ENCODE data around the gene USP17L13.
"Not testable (repeated sequence)": the region's sequence is repeated elsewhere in the genome, so short reads cannot be mapped to it uniquely, and the experiment has no call there.

Gene USP17L13

DNA sequence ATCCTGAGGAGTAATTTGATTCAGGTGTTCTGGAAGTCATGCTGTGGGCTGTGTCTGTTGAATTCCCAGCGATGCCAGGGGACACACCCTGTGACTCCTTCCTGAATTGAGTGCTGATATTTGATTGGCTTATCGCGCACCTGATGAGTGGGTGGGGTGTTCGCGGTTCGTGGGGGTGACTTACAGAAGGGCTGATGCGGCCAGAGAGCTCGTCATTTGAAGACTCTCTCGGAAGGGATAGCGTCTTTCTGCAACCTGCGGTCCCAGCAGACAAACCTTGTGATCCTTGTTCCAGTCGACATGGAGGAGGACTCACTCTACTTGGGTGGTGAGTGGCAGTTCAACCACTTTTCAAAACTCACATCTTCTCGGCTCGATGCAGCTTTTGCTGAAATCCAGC lies at the start of gene USP17L13:
Gene USP17L13 (plus strand): TSS at position 301 of the 400 bp plus-strand sequence. CDS start 0 bp downstream, at position 301.
- not testable (repeated sequence) for DNase-seq

DNA sequence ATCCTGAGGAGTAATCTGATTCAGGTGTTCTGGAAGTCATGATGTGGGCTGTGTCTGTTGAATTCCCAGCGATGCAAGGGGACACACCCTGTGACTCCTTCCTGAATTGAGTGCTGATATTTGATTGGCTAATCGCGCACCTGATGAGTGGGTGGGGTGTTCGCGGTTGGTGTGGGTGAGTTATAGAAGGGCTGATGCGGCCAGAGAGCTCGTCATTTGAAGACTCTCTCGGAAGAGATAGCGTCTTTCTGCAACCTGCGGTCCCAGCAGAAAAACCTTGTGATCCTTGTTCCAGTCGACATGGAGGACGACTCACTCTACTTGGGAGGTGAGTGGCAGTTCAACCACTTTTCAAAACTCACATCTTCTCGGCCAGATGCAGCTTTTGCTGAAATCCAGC lies 14.3 kb upstream of the USP17L13 start, which contains the start of gene USP17L10:
Gene USP17L10 (plus strand): TSS at position 301 of the 400 bp plus-strand sequence. CDS start 0 bp downstream, at position 301.
- DNase-seq = not testable (repeated sequence)

DNA sequence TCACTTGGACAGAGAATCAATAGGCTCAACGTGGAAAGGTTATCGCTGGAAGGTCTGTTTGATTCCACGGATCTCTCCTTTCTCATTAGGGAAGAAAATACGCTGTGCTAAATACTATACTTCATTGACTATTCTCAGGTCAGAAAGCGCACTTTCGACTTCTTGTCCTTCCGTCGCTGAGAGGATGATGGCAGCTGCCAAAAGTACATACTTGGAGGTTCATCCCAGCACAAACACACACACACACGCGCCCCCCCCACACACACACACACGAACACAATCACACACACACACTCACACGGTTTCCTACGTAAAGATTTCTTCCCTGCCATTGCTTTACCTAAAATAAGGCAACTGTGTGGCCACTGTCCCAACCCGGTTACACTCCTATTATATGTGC lies 10.0 kb upstream of the USP17L13 start:
- not testable (repeated sequence) for DNase-seq

DNA sequence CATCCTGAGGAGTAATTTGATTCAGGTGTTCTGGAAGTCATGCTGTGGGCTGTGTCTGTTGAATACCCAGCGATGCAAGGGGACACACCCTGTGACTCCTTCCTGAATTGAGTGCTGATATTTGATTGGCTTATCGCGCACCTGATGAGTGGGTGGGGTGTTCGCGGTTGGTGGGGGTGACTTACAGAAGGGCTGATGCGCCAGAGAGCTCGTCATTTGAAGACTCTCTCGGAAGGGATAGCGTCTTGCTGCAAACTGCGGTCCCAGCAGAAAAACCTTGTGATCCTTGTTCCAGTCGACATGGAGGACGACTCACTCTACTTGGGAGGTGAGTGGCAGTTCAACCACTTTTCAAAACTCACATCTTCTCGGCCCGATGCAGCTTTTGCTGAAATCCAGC lies 9.6 kb upstream of the USP17L13 start, which contains the start of gene USP17L11:
Gene USP17L11 (plus strand): TSS at position 301 of the 400 bp plus-strand sequence. CDS start 0 bp downstream, at position 301.
- not testable (repeated sequence) for DNase-seq

DNA sequence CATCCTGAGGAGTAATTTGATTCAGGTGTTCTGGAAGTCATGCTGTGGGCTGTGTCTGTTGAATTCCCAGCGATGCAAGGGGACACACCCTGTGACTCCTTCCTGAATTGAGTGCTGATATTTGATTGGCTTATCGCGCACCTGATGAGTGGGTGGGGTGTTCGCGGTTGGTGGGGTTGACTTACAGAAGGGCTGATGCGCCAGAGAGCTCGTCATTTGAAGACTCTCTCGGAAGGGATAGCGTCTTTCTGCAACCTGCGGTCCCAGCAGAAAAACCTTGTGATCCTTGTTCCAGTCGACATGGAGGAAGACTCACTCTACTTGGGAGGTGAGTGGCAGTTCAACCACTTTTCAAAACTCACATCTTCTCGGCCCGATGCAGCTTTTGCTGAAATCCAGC lies 4.8 kb upstream of the USP17L13 start, which contains the start of gene USP17L12:
Gene USP17L12 (plus strand): TSS at position 301 of the 400 bp plus-strand sequence. CDS start 0 bp downstream, at position 301.
- not testable (repeated sequence) for DNase-seq

DNA sequence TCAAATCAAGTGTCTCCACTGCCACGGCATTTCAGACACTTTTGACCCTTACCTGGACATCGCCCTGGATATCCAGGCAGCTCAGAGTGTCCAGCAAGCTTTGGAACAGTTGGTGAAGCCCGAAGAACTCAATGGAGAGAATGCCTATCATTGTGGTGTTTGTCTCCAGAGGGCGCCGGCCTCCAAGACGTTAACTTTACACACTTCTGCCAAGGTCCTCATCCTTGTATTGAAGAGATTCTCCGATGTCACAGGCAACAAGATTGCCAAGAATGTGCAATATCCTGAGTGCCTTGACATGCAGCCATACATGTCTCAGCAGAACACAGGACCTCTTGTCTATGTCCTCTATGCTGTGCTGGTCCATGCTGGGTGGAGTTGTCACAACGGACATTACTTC lies 5.6 kb downstream of the USP17L13 start:
- DNase-seq = not testable (repeated sequence)

- not testable (repeated sequence) for DNase-seq
These were observed 9.4 kb downstream of the USP17L13 start, which contains the start of gene USP17L15 for GRCh38 chr4:9234085-9234484. USP17L15 (plus strand) TSS chr4:9234385; CDS start chr4:9234385, 0 bp downstream.

DNA sequence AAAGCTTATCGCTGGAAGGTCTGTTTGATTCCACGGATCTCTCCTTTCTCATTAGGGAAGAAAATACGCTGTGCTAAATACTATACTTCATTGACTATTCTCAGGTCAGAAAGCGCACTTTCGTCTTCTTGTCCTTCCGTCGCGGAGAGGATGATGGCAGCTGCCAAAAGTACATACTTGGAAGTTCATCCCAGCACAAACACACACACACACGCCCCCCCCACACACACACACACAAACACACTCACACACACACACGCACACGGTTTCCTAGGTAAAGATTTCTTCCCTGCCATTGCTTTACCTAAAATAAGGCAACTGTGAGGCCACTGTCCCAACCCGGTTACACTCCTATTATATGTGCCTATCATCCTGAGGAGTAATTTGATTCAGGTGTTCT lies 13.8 kb downstream of the USP17L13 start:
- DNase-seq = not testable (repeated sequence)

DNA sequence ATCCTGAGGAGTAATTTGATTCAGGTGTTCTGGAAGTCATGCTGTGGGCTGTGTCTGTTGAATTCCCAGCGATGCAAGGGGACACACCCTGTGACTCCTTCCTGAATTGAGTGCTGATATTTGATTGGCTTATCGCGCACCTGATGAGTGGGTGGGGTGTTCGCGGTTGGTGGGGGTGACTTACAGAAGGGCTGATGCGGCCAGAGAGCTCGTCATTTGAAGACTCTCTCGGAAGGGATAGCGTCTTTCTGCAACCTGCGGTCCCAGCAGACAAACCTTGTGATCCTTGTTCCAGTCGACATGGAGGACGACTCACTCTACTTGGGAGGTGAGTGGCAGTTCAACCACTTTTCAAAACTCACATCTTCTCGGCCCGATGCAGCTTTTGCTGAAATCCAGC lies 18.9 kb downstream of the USP17L13 start, which contains the start of gene USP17L17:
Gene USP17L17 (plus strand): TSS at position 301 of the 400 bp plus-strand sequence. CDS start 0 bp downstream, at position 301.
- DNase-seq = not testable (repeated sequence)

- not testable (repeated sequence) for DNase-seq
These were observed 23.4 kb downstream of the USP17L13 start, which contains the start of gene USP17L18 for GRCh38 chr4:9247953-9248680. USP17L18 (plus strand) TSS chr4:9248630; CDS start chr4:9248630, 0 bp downstream.

DNA sequence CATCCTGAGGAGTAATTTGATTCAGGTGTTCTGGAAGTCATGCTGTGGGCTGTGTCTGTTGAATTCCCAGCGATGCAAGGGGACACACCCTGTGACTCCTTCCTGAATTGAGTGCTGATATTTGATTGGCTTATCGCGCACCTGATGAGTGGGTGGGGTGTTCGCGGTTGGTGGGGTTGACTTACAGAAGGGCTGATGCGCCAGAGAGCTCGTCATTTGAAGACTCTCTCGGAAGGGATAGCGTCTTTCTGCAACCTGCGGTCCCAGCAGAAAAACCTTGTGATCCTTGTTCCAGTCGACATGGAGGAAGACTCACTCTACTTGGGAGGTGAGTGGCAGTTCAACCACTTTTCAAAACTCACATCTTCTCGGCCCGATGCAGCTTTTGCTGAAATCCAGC lies 28.4 kb downstream of the USP17L13 start, which contains the start of gene USP17L19:
Gene USP17L19 (plus strand): TSS at position 301 of the 400 bp plus-strand sequence. CDS start 0 bp downstream, at position 301.
- not testable (repeated sequence) for DNase-seq

- DNase-seq = not testable (repeated sequence)
These were observed 33.1 kb downstream of the USP17L13 start, which contains the start of gene USP17L20 for GRCh38 chr4:9257824-9258223. USP17L20 (plus strand) TSS chr4:9258124; CDS start chr4:9258124, 0 bp downstream.

GRCh38 chr4:9262572-9262971 lies 37.9 kb downstream of the USP17L13 start, which contains the start of gene USP17L21:
USP17L21 (plus strand) TSS chr4:9262872; CDS start chr4:9262872, 0 bp downstream.
- not testable (repeated sequence) for DNase-seq

DNA sequence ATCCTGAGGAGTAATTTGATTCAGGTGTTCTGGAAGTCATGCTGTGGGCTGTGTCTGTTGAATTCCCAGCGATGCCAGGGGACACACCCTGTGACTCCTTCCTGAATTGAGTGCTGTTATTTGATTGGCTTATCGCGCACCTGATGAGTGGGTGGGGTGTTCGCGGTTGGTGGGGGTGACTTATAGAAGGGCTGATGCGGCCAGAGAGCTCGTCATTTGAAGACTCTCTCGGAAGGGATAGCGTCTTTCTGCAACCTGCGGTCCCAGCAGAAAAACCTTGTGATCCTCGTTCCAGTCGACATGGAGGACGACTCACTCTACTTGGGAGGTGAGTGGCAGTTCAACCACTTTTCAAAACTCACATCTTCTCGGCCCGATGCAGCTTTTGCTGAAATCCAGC lies 42.6 kb downstream of the USP17L13 start, which contains the start of gene USP17L22:
Gene USP17L22 (plus strand): TSS at position 301 of the 400 bp plus-strand sequence. CDS start 0 bp downstream, at position 301.
- not testable (repeated sequence) for DNase-seq

GRCh38 chr4:9271719-9272118 lies 47.0 kb downstream of the USP17L13 start:
- DNase-seq = not testable (repeated sequence)
